ENCODE measurements around the gene ACAP1.

The ACAP1 gene

DNA sequence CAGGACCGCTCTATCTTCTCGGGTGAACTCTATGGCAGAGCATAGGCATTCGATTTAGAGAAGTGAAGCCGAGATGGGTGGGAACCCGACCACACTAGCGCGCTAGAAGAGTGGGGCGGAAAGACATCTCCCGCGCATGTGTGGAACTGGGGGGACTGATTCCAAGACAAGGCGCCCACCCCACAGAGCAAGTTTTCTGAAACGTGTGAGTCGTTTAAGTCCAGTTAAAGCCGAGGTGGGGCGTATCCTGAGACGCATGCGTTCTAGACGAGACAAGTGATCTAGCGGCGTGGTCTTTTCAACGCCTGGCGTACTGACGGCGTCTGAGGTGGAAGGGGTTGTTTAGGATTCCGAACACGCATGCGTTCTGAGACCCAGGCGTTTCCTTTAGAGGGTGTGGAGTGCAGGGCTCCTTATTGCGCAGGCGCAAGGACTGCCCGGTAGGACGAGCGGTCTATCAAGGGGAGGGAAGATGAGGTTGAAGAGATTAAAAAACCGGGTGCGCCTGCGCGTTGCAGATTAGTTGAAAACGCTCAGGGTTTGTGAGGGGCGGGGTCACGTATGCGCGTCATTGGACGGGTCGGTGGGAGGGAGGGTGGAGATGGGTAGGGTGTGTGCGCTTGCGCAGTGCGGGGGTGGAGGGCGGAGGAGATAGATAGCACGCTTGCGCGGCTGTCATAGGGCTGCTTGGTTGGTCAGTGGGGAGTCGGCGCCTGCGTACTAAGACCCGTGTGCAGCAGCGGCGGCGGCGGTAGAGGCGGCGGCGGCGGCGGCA, 29.2 kb upstream of the ACAP1 start, which contains the start of gene EIF5A:
EIF5A (plus strand) TSS at position 718 of the 775 bp plus-strand sequence. CDS start 2,008 bp downstream, outside the sequence.
- peak within 1 kb of the TSS; percentile 95 for H3K27ac ChIP-seq (ENCODE audit: low read depth, low read length, poor library complexity, severe bottlenecking)
- peak within 1 kb of the TSS; percentile 81 for H3K4me2 ChIP-seq (ENCODE audit: low read length)
- H3K4me1 ChIP-seq (ENCODE audit: insufficient read depth, low read length, severe bottlenecking): peaks cover 30% of the 10 kb centered on the region

DNA sequence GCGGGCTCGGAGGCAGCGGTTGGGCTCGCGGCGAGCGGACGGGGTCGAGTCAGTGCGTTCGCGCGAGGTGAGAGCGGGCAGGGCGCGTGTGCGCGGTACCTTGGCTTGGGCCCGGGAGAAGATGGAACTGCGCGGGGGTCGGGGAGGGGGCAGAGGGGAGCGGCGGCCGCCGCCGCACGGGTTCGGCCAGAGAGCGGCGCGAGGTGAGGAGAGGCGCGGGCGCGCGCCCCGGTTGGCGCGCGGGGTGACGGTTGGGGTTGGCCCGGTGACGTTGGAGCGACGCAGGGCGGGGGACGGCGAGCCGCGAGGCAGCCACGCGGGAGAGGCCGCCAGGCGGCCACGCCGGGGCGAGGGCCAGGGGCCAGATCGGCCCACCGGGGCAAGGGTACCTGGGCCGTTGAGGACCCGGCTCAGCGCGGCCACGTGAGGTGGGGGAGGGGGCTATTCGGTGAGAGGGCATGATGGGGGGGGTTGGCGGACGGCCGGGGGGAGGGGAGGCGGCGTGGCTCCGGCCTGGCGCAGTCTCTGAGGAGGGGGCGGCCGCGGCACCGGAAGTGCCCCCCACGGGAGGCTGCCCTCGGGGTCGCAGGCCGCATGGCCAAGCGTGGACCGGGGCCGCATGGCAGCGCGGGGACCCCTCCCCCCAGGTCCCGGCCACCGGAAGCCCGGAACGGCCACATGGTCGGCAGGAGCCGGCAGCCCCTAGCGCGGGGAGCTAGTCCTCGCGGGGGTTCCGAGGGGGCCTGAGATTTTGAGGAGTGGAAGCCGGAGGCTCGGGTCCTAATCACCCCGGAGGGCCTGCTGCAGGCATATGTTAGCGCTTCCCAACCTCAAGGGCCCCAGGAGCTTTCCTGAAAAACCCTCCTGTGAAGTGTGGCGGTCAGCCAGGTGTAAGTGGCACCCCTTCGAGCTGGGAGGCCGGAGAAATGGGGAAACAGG, 28.4 kb upstream of the ACAP1 start:
- Histone ChIP-seq H3F3A (ENCODE audit: insufficient read depth, low read length) (peaks cover 14% of the 10 kb centered on the region), H3K9me2 (ENCODE audit: low read depth, low read length) (no peaks in the 10 kb centered on the region), H3K4me1 (ENCODE audit: insufficient read depth, low read length, severe bottlenecking) (peaks cover 36% of the 10 kb centered on the region), H4K20me1 (ENCODE audit: insufficient read depth, low read length) (peaks cover 4% of the 10 kb centered on the region; the same call in 1 of the 2 replicates), H3K9me3 (ENCODE audit: low read length) (no peaks in the 10 kb centered on the region), H2AFZ (ENCODE audit: low read length) (no peak overlapping the region), H3K4me3 (ENCODE audit: low read depth, low read length, poor library complexity, severe bottlenecking) (peak overlapping the region; percentile 94), H3K36me3 (ENCODE audit: insufficient read depth, low read length) (peaks cover 51% of the 10 kb centered on the region), H3K4me2 (ENCODE audit: low read length) (peak overlapping the region; percentile 81), H3K27me3 (ENCODE audit: insufficient read depth, low read length) (no peaks in the 10 kb centered on the region), H3K9ac (ENCODE audit: low read length) (peak overlapping the region; percentile 97), H3K79me2 (ENCODE audit: insufficient read depth, low read length) (peaks cover 28% of the 10 kb centered on the region), H3K27ac (ENCODE audit: low read depth, low read length, poor library complexity, severe bottlenecking) (peak overlapping the region; percentile 95)
- no peak for TF ChIP-seq EZH2 (IDR thresholded peaks at IDR 0.05; ENCODE audit: borderline replicate concordance, low read length)
- TF ChIP-seq, protein P1, sequence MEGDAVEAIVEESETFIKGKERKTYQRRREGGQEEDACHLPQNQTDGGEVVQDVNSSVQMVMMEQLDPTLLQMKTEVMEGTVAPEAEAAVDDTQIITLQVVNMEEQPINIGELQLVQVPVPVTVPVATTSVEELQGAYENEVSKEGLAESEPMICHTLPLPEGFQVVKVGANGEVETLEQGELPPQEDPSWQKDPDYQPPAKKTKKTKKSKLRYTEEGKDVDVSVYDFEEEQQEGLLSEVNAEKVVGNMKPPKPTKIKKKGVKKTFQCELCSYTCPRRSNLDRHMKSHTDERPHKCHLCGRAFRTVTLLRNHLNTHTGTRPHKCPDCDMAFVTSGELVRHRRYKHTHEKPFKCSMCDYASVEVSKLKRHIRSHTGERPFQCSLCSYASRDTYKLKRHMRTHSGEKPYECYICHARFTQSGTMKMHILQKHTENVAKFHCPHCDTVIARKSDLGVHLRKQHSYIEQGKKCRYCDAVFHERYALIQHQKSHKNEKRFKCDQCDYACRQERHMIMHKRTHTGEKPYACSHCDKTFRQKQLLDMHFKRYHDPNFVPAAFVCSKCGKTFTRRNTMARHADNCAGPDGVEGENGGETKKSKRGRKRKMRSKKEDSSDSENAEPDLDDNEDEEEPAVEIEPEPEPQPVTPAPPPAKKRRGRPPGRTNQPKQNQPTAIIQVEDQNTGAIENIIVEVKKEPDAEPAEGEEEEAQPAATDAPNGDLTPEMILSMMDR (IDR thresholded peaks at IDR 0.05; ENCODE audit: low read length): no peak

More for the DNA sequence above, 29.2 kb upstream of the ACAP1 start, which contains the start of gene EIF5A:
- Histone ChIP-seq H3K9me2 (ENCODE audit: low read depth, low read length) (no peaks in the 10 kb centered on the region), H3K27me3 (ENCODE audit: insufficient read depth, low read length) (no peaks in the 10 kb centered on the region), H3K36me3 (ENCODE audit: insufficient read depth, low read length) (peaks cover 42% of the 10 kb centered on the region), H2AFZ (ENCODE audit: low read length) (no peak within 1 kb of the TSS), H3K4me3 (ENCODE audit: low read depth, low read length, poor library complexity, severe bottlenecking) (peak within 1 kb of the TSS; percentile 94), H4K20me1 (ENCODE audit: insufficient read depth, low read length) (peaks cover 4% of the 10 kb centered on the region; the same call in 1 of the 2 replicates), H3K79me2 (ENCODE audit: insufficient read depth, low read length) (peaks cover 28% of the 10 kb centered on the region), H3K9ac (ENCODE audit: low read length) (peak within 1 kb of the TSS; percentile 97), H3K9me3 (ENCODE audit: low read length) (no peaks in the 10 kb centered on the region), H3F3A (ENCODE audit: insufficient read depth, low read length) (peaks cover 10% of the 10 kb centered on the region)
- no peak for TF ChIP-seq EZH2 (IDR thresholded peaks at IDR 0.05; ENCODE audit: borderline replicate concordance, low read length)
- TF ChIP-seq, protein P1 (IDR thresholded peaks at IDR 0.05; ENCODE audit: low read length): no peak

DNA sequence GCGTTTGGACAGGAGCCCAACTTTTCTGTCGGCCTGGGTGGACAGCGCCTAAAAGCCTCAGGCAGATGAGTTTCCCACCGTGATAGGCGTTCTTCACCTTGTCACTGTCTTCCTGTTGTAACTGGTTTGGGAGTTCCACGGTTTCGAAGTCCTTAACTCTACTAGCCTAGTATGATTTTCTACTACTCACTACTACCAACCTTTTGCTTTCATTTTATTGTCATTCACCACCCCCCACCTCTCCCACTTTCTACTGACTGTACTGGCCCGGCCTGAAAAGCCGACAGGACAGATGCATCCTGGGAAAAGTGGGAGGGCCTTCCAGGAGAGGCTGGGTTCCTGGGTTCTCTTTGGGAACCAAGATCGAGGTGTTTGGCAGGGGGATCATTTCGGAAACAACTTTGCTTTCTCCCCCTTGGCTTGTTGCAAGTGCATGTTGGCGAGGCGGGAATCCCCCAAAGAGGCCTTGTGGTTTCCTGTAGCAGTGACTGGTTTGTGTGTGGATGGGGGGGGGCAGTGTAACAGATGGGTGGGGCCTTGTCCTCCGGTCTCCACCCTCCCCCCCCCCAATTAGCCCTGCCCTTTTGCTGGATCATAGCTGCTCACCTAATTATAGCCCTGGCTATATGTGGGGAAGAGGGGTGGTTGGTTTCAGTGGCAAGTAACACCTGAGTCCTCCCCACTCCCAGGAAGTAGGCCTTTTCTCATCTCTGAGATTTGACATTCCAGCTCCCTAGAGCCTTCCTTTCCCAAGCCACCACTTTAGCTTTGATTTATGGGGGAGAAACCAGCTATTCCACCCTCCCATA, 27.5 kb upstream of the ACAP1 start:
- no peaks in the 10 kb centered on the region for H3K9me2 ChIP-seq (ENCODE audit: low read depth, low read length)
- H3K4me2 ChIP-seq (ENCODE audit: low read length): peak overlapping the region; percentile 81
- H4K20me1 ChIP-seq (ENCODE audit: insufficient read depth, low read length): peaks cover 4% of the 10 kb centered on the region; the same call in 1 of the 2 replicates
- peak overlapping the region; percentile 94 for H3K4me3 ChIP-seq (ENCODE audit: low read depth, low read length, poor library complexity, severe bottlenecking)
- no peak overlapping the region for H2AFZ ChIP-seq (ENCODE audit: low read length)
- peaks cover 44% of the 10 kb centered on the region for H3K4me1 ChIP-seq (ENCODE audit: insufficient read depth, low read length, severe bottlenecking)
- peak overlapping the region; percentile 97 for H3K9ac ChIP-seq (ENCODE audit: low read length)
- no peaks in the 10 kb centered on the region for H3K27me3 ChIP-seq (ENCODE audit: insufficient read depth, low read length)
- H3K36me3 ChIP-seq (ENCODE audit: insufficient read depth, low read length): peaks cover 60% of the 10 kb centered on the region
- H3K27ac ChIP-seq (ENCODE audit: low read depth, low read length, poor library complexity, severe bottlenecking): peak overlapping the region; percentile 95
- H3K79me2 ChIP-seq (ENCODE audit: insufficient read depth, low read length): peaks cover 28% of the 10 kb centered on the region
- TF ChIP-seq, protein P1 (IDR thresholded peaks at IDR 0.05; ENCODE audit: low read length): no peak
- TF ChIP-seq EZH2 (IDR thresholded peaks at IDR 0.05; ENCODE audit: borderline replicate concordance, low read length): no peak
- no peaks in the 10 kb centered on the region for H3K9me3 ChIP-seq (ENCODE audit: low read length)
- H3F3A ChIP-seq (ENCODE audit: insufficient read depth, low read length): peaks cover 22% of the 10 kb centered on the region
